ENCODE data around the gene MRPS31. TPM values are rescaled to one million over a fixed set of nuclear protein-coding genes. Genes with fewer than 3 reads are reported as not detected.
"Not testable (repeated sequence)": the region's sequence is repeated elsewhere in the genome, so short reads cannot be mapped to it uniquely, and the experiment has no call there.

MRPS31 gene
- total and polyA plus RNA-seq, 4 donors: 13.4 to 17.6 (median 16.0) TPM

DNA sequence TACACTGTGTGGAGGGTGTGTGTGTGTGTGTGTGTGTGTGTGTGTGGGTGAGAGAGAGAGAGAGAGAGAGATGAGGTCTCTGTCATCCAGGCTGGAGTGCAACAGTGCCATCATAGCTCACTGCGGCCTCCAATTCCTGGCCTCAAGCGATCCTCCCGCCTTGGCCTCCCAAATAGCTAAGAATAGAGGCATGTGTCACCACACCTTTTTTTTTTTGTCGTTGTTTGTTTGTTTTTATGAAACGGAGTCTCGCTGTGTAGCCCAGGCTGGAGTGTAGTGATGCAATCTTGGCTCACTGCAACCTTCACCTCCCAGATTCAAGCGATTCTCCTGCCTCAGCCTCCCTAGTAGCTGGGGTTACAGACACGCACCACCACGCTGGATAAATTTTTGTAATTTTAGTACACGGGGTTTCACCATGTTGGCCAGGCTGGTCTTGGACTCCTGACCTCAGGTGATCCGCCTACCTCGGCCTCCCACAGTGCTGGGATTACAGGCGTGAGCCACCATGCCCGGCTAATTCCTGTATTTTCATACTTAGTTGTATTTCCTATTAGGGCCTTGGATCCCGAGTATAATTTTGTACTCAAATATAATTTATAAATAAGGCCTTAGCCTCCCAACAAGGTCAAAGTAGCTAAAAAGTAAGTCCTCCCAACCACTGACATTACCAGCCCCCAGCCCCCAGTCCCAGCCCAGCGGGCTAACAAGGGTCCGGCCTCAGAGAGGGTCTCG is 17.7 kb upstream of the MRPS31 start:
- H3K4me1 ChIP-seq (ENCODE audit: control insufficient read depth in 4 of 4, insufficient read depth in 4 of 4, low read length in 3 of 4): peaks cover 3 to 51% (median 21%) of the 10 kb centered on the region in 4 donors
- H3K4me3 ChIP-seq (ENCODE audit: low read depth in 1 of 3, low read length in 3 of 3): peak overlapping the region; percentile 59 to 84 (median 69)
- peak overlapping the region; percentile 83 to 98 for H3K27ac ChIP-seq (ENCODE audit: low read depth in 1 of 2, low read length in 2 of 2)
- peak overlapping the region; percentile 65 to 86 for H3K9ac ChIP-seq (ENCODE audit: low read depth in 1 of 2, low read length in 2 of 2)
- 34% methylated on average over 18 of the region's 18 CpGs for WGBS
- peak; percentile 47 for TF ChIP-seq SP1 (IDR thresholded peaks at IDR 0.05)
- peak; percentile 37 to 44 for TF ChIP-seq RXRA (IDR thresholded peaks at IDR 0.05)
- peak; percentile 39 to 69 for TF ChIP-seq HNF4A (conservative IDR thresholded peaks at IDR 0.05)
- TF ChIP-seq, protein P1, sequence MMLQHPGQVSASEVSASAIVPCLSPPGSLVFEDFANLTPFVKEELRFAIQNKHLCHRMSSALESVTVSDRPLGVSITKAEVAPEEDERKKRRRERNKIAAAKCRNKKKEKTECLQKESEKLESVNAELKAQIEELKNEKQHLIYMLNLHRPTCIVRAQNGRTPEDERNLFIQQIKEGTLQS (IDR thresholded peaks at IDR 0.05): peak; percentile 69
- H3K27me3 ChIP-seq (ENCODE audit: control insufficient read depth in 4 of 4, insufficient read depth in 4 of 4, low read length in 3 of 4); DNase-seq (ENCODE audit: low spot score); H3K9me3 ChIP-seq (ENCODE audit: control insufficient read depth in 4 of 4, low read length in 3 of 4); H3K36me3 ChIP-seq (ENCODE audit: control insufficient read depth in 4 of 4, insufficient read depth in 3 of 4, low read depth in 1 of 4, low read length in 3 of 4): not testable (repeated sequence)

DNA sequence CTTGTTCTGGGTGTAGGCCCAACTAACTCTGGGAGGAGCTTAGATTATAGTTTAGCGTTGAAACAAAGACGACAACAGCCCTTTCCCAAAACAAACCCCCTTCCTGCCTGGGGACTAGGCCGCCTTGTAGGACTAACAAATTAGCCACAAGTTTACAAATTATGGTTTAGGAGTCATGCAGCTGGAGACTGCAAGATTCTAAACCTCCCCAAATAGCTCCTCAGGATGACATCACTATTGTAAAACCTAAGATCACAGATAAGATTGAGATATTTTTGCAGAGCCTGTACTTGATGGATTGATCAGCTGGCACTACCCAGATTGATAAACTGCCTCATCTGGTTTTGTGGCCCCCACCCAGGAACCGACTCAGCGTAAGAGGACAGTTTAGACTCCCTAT is 16.1 kb upstream of the MRPS31 start:
- peak overlapping the region; percentile 87 to 88 for H3K27ac ChIP-seq (ENCODE audit: low read depth in 1 of 2, low read length in 2 of 2)

More for the DNA sequence above, 16.1 kb upstream of the MRPS31 start:
- H3K9ac ChIP-seq (ENCODE audit: low read depth in 1 of 2, low read length in 2 of 2): peak overlapping the region in 1 of 2 donors; percentile 29
- 62% methylated on average over 5 of the region's 5 CpGs for WGBS
- DNase-seq (ENCODE audit: low spot score): no peak
- no peak overlapping the region for H3K4me3 ChIP-seq (ENCODE audit: low read depth in 1 of 3, low read length in 3 of 3)
- no peaks in the 10 kb centered on the region for H3K36me3 ChIP-seq (ENCODE audit: control insufficient read depth in 4 of 4, insufficient read depth in 3 of 4, low read depth in 1 of 4, low read length in 3 of 4)
- H3K27me3 ChIP-seq (ENCODE audit: control insufficient read depth in 4 of 4, insufficient read depth in 4 of 4, low read length in 3 of 4): no peaks in the 10 kb centered on the region
- TF ChIP-seq SP1 (IDR thresholded peaks at IDR 0.05) (no peak), HNF4A (conservative IDR thresholded peaks at IDR 0.05) (no peak), RXRA (IDR thresholded peaks at IDR 0.05) (no peak), YY1 (IDR thresholded peaks at IDR 0.05) (no peak), FOXA1 (IDR thresholded peaks at IDR 0.05) (no peak), RAD21 (IDR thresholded peaks at IDR 0.05) (no peak), FOXA2 (IDR thresholded peaks at IDR 0.05) (no peak), JUND (IDR thresholded peaks at IDR 0.05) (no peak), EGR1 (IDR thresholded peaks at IDR 0.05; ENCODE audit: low read depth in 2 of 2) (no peak), HNF4G (IDR thresholded peaks at IDR 0.05) (no peak), TAF1 (conservative IDR thresholded peaks at IDR 0.05) (no peak), GABPA (IDR thresholded peaks at IDR 0.05 in 1 of 2, conservative IDR thresholded peaks at IDR 0.05 in 1 of 2) (no peak), NR2F2 (IDR thresholded peaks at IDR 0.05) (no peak)
- TF ChIP-seq, protein P2, sequence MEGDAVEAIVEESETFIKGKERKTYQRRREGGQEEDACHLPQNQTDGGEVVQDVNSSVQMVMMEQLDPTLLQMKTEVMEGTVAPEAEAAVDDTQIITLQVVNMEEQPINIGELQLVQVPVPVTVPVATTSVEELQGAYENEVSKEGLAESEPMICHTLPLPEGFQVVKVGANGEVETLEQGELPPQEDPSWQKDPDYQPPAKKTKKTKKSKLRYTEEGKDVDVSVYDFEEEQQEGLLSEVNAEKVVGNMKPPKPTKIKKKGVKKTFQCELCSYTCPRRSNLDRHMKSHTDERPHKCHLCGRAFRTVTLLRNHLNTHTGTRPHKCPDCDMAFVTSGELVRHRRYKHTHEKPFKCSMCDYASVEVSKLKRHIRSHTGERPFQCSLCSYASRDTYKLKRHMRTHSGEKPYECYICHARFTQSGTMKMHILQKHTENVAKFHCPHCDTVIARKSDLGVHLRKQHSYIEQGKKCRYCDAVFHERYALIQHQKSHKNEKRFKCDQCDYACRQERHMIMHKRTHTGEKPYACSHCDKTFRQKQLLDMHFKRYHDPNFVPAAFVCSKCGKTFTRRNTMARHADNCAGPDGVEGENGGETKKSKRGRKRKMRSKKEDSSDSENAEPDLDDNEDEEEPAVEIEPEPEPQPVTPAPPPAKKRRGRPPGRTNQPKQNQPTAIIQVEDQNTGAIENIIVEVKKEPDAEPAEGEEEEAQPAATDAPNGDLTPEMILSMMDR (IDR thresholded peaks at IDR 0.05; ENCODE audit: low read depth, low read length, missing input control): no peak
- TF ChIP-seq, protein P3, sequence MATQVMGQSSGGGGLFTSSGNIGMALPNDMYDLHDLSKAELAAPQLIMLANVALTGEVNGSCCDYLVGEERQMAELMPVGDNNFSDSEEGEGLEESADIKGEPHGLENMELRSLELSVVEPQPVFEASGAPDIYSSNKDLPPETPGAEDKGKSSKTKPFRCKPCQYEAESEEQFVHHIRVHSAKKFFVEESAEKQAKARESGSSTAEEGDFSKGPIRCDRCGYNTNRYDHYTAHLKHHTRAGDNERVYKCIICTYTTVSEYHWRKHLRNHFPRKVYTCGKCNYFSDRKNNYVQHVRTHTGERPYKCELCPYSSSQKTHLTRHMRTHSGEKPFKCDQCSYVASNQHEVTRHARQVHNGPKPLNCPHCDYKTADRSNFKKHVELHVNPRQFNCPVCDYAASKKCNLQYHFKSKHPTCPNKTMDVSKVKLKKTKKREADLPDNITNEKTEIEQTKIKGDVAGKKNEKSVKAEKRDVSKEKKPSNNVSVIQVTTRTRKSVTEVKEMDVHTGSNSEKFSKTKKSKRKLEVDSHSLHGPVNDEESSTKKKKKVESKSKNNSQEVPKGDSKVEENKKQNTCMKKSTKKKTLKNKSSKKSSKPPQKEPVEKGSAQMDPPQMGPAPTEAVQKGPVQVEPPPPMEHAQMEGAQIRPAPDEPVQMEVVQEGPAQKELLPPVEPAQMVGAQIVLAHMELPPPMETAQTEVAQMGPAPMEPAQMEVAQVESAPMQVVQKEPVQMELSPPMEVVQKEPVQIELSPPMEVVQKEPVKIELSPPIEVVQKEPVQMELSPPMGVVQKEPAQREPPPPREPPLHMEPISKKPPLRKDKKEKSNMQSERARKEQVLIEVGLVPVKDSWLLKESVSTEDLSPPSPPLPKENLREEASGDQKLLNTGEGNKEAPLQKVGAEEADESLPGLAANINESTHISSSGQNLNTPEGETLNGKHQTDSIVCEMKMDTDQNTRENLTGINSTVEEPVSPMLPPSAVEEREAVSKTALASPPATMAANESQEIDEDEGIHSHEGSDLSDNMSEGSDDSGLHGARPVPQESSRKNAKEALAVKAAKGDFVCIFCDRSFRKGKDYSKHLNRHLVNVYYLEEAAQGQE (IDR thresholded peaks at IDR 0.05): no peak
- no peaks in the 10 kb centered on the region for H3K9me3 ChIP-seq (ENCODE audit: control insufficient read depth in 4 of 4, low read length in 3 of 4)
- peaks cover 1 to 35% (median 12%) of the 10 kb centered on the region in 4 donors for H3K4me1 ChIP-seq (ENCODE audit: control insufficient read depth in 4 of 4, insufficient read depth in 4 of 4, low read length in 3 of 4)
